ENCODE results near the gene ITIH3.

ITIH3 gene

GRCh38 chr3:52779011-52779836 is 15.4 kb upstream of the ITIH3 start:
- DNase-seq (ENCODE audit: low read depth, low spot score) = no peak

GRCh38 chr3:52779837-52780585 is 14.6 kb upstream of the ITIH3 start:
- DNase-seq (ENCODE audit: low read depth, low spot score) = no peak

GRCh38 chr3:52781741-52782140 is 12.9 kb upstream of the ITIH3 start:
- no peak for DNase-seq (ENCODE audit: low read depth, low spot score)

GRCh38 chr3:52782412-52783210 is 12.0 kb upstream of the ITIH3 start:
- no peak for DNase-seq (ENCODE audit: low read depth, low spot score)

DNA sequence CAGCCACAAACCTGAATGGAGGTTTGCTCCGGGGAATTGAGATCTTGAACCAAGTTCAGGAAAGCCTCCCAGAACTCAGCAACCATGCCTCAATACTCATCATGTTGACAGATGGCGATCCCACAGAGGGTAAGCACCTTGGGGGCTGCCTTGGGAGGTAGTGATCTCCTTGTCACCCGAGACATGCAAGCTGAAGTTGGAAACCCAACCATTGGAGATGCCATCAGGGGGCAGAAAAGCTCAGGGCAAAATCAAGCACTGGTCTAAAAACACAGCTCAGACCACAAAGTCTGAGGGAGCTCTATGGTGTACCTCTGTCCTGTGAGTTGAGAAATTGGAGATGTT is 11.4 kb upstream of the ITIH3 start:
- no peak for DNase-seq (ENCODE audit: low read depth, low spot score)

GRCh38 chr3:52784021-52784621 is 10.5 kb upstream of the ITIH3 start:
- no peak for DNase-seq (ENCODE audit: low read depth, low spot score)

- no peak for DNase-seq (ENCODE audit: low read depth, low spot score)
Measured at GRCh38 chr3:52784931-52785590, 9.5 kb upstream of the ITIH3 start.

- no peak for DNase-seq (ENCODE audit: low read depth, low spot score)
Measured at GRCh38 chr3:52786330-52787215, 8.0 kb upstream of the ITIH3 start.

GRCh38 chr3:52787246-52787645 is 7.3 kb upstream of the ITIH3 start:
- no peak for DNase-seq (ENCODE audit: low read depth, low spot score)

- DNase-seq (ENCODE audit: low read depth, low spot score) = no peak
Measured at GRCh38 chr3:52787672-52788625, 6.6 kb upstream of the ITIH3 start.

DNA sequence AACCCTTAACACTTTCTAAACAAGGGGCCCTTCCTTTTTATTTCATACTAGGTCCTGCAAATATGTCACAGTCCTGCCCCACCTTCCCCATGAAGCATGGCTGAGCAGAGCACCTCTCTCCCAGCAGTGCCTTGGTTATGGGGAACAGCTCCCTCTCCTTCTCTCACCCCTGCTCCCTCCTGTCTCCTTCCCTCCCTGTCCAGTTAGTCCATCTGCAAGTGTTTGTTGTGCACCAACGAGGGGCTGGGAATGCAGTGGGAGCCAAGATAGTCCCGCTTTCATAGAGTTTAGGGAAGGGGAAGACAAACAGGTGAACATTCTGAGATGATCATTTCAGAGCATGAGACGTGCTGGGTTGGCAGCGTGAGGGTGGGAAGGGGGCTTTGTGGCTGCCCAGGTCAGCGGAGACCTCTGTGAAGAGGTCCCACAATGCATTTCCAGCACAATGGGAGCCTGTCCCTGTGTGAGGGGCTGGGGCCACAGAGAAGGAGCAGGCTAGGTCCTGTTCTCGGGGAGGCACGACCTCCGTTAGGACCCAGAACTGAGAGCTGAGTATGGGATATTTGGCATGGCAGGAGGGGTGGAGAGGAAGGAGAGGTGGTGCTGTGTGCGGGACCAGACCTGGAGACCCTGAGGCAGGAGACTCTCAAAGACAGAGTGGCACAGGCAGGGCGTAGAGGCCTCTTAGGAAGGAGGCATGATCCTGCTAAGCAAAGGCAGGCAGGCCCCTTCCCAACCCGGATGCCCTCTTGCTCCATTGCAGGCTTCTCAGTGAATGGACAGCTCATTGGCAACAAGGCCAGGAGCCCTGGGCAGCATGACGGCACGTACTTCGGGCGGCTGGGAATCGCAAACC is 5.5 kb upstream of the ITIH3 start:
- no peak for DNase-seq (ENCODE audit: low read depth, low spot score)

DNA sequence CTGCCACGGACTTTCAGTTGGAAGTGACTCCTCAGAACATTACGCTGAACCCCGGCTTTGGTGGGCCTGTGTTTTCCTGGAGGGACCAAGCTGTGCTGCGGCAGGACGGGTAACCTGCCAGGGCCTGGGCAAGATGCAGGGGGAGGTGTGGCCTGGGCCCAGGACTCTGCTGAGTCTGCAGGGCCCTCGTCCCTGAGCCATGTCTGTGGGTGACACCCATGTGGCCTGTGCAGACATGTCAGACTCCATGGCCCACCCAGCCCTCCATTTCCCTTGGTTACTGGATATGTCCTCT is 4.9 kb upstream of the ITIH3 start:
- DNase-seq (ENCODE audit: low read depth, low spot score) = no peak

GRCh38 chr3:52790337-52790736 is 4.3 kb upstream of the ITIH3 start:
- no peak for DNase-seq (ENCODE audit: low read depth, low spot score)

- DNase-seq (ENCODE audit: low read depth, low spot score) = no peak
Measured at GRCh38 chr3:52790741-52791140, 3.9 kb upstream of the ITIH3 start.

DNA sequence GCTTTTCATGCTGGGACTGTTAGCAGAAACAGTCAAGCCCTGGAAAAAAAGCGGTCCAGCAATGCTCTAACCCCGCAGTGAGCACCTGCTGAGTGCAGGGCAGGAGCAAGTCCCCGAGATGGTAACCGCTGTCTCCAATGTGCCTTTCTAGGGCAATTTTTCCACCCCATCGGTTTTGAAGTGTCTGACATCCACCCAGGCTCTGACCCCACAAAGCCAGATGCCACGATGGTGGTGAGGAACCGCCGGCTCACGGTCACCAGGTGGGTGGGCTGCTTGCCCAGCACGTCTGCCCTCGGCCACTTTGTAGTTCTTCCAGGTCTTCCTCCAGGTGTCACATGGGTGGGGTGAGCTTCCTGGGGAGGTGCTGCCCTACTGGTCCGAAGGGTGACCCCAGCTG is 3.2 kb upstream of the ITIH3 start:
- no peak for DNase-seq (ENCODE audit: low read depth, low spot score)

DNA sequence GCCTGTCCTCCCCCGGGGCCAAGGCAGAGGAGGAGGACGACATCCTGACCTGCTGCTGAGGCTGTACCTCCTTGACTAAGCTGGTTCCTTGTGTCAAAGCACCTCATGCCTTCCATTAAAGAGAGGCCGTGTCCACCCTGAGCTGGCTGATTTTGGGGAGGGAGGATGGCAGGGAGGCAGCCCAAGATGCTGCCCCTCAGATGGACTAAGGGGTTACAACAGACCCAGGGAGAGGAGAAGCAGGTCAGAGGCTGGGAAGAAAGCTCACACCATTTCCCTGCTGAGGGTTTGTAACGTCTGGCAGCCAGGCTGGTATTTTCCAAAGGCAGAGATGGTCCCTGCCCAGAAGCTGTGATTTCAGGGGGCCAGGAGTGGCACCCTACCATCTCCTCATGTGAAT is 2.7 kb upstream of the ITIH3 start:
- no peak for DNase-seq (ENCODE audit: low read depth, low spot score)

DNA sequence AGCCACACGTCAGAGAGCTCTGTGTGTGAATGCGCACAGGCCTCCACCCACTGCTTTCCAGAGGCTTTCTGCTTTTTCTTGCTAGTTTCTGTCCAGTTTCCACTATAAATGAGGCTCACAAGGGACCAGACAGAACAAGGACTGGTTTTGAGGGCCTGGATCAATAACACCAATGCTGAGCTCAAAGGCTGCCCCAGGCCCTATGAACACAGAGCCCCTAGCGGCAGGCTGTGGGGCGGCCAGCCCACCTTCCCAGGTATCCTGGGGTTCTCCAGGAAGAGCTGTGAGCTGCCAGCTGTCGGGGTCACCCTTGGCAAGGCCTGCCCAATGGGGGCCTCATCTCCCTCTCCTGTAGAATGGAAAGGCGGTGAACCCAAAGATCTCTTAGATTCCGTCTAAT is 2.2 kb upstream of the ITIH3 start:
- no peak for DNase-seq (ENCODE audit: low read depth, low spot score)

GRCh38 chr3:52792961-52793695 is 1.5 kb upstream of the ITIH3 start:
- no peak for DNase-seq (ENCODE audit: low read depth, low spot score)

Measured in smooth muscle cell of the brain vasculature (primary cell).